ENCODE data around the gene DLG4.

Gene DLG4

GRCh38 chr17:7214300-7215135 is 5.1 kb downstream of the DLG4 start:
- TF ChIP-seq, protein P1, sequence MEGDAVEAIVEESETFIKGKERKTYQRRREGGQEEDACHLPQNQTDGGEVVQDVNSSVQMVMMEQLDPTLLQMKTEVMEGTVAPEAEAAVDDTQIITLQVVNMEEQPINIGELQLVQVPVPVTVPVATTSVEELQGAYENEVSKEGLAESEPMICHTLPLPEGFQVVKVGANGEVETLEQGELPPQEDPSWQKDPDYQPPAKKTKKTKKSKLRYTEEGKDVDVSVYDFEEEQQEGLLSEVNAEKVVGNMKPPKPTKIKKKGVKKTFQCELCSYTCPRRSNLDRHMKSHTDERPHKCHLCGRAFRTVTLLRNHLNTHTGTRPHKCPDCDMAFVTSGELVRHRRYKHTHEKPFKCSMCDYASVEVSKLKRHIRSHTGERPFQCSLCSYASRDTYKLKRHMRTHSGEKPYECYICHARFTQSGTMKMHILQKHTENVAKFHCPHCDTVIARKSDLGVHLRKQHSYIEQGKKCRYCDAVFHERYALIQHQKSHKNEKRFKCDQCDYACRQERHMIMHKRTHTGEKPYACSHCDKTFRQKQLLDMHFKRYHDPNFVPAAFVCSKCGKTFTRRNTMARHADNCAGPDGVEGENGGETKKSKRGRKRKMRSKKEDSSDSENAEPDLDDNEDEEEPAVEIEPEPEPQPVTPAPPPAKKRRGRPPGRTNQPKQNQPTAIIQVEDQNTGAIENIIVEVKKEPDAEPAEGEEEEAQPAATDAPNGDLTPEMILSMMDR (IDR thresholded peaks at IDR 0.05): peak; percentile 42; the same call in 1 of the 2 replicates

GRCh38 chr17:7213895-7214299 is 5.7 kb downstream of the DLG4 start:
- TF ChIP-seq, protein P1 (IDR thresholded peaks at IDR 0.05): peak; percentile 37; the same call in 1 of the 2 replicates

DNA sequence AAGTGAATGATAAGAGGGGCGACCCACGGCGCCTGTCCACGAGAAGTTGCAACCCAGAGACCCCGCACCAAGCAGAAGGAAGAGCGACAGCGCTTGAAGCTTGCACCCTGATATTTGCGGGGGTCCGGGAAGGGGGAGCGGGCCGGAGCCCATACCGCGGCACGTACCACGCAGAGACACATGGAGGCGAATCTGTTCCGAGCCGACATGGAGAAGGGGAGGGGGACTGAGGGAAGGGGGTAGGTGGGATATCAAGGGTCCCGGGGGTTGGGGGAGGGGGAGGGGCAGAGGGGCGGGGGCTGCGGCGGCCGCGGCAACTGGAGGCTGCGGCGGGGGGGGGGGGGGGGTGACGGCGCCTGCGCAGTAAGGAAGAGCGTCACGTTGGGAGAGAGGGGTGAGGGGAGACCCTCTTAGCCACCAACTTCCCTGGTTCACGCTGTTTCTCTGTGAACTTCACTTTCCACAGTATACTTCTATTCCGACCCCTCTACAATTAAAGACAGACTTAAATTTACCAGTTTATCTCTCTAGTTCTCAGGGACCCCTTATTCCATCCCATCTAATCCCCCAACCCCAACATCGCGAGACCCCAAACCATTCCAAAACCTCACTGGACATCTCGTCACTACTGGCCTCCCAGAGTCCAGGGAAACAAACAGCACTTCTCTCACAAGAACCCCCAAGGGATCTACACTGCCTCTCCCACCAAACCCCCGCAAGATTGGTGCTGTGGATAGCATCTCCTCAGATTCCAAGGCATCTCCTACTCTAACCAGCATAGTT is 8.0 kb downstream of the DLG4 start:
- TF ChIP-seq, protein P1 (IDR thresholded peaks at IDR 0.05): no peak

DNA sequence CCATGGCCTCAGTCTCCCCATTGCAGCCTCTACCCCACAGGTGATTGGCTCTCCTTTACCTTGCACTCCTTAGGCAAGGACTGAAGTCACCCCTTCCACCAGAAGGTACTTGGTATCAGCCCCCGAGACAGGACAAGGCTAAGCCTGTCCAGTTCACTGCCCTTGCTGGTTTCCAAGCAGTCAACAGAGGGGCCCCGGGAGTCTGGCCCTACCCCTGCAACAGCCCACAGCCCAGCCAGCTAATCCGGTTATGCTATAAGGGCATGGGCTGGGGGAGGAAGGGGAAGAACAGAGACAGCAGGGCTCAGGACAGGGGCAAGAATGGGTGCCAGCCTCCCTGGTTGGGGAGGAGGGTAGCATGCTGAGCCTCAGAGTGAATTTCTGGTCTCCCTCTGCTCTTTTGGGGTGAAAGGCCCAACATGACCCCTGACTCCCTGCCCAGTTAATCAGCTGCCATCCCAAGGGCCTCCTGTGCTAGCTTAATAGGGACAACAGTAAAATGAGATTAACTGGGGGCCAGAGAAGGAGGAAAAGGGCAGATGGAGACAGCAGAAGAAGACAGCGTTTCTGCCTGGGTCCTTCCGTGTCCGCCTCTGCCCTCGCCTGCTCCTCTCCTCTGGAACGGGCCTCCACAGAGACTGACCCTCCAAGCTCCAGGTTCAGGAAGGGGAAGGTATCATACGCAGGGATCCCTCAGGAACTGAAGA is 10.7 kb downstream of the DLG4 start:
- TF ChIP-seq, protein P1 (IDR thresholded peaks at IDR 0.05): no peak

GRCh38 chr17:7208027-7208571 is 11.5 kb downstream of the DLG4 start:
- TF ChIP-seq, protein P1 (IDR thresholded peaks at IDR 0.05): no peak

DNA sequence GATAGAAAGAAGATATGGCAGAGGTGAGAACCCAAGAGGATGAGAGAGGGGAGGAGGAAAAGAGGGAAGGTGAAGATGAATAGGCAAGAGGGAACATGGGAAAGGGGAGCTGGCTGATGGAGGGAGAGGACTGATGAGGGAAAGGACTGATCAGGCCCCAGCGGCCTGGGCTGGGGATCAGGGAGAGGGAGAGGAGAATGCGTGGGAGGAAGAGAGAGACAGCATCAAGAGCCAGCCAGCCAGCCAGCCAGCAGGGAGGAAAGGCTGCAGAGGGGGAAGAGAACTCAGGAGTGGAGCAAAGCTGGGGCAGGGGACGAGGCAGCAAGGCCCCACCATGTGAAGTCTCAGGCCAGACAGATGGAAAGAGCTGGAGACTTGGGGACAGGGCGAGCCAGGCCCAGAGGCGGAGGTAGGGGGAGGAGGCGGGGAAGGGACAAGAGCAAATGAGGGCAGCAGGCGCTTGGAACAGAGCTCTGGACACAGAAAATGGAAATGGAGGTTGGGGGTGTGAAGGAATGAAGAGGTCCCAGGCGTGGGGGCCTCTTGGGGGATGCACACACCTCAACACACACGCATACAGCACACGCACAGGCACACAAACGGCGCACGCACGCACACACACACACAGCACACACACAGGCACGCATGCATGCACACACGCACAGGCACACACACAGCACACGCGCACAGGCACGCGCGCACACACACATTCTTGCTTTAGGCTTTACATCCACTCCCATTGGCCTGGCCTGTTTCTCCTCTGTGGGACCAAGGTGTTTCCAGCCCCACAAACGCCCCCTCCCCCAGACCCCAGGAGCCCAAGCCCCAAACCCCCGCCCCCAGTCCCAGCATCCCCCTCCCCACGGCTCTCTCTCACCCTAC is 12.3 kb downstream of the DLG4 start:
- TF ChIP-seq, protein P1 (IDR thresholded peaks at IDR 0.05): no peak
